ENCODE data around the gene TNNT1. TPM values are rescaled to one million over a fixed set of nuclear protein-coding genes. Genes with fewer than 3 reads are reported as not detected.

Gene TNNT1
- total RNA-seq, 1 experiment from 2014 or later: 188 TPM

- Histone ChIP-seq H3K79me2 (ENCODE audit: insufficient read depth, low read length) (peaks cover 4% of the 10 kb centered on the region; the same call in 1 of the 2 replicates), H3K27ac (ENCODE audit: low read depth, low read length) (peak overlapping the region; percentile 82; the same call in 1 of the 2 replicates), H3K4me1 (ENCODE audit: control insufficient read depth in 1 of 2, insufficient read depth in 2 of 2, low read length in 2 of 2) (peaks cover 10 to 33% of the 10 kb centered on the region in 2 experiments), H3K4me2 (ENCODE audit: low read length) (peak overlapping the region; percentile 69), H3K9me3 (ENCODE audit: control insufficient read depth in 1 of 2, insufficient read depth in 1 of 2, low read depth in 1 of 2, low read length in 2 of 2) (no peaks in the 10 kb centered on the region), H3K4me3 (replicated peaks in 1 of 2; ENCODE audit: low read depth in 1 of 2, low read length in 2 of 2) (0 out of 4 replicates have a peak overlapping the region, but pooled peaks of 1 of the 2 experiments have one; percentile 52), H3K9ac (ENCODE audit: low read length) (peak overlapping the region; percentile 63), H3K27me3 (ENCODE audit: insufficient read depth, low read length) (no peaks in the 10 kb centered on the region), H3K9me2 (ENCODE audit: insufficient read depth) (no peaks in the 10 kb centered on the region), H4K20me1 (ENCODE audit: insufficient read depth) (no peaks in the 10 kb centered on the region), H3K36me3 (ENCODE audit: control insufficient read depth in 1 of 2, insufficient read depth in 2 of 2, low read length in 2 of 2) (no peaks in the 10 kb centered on the region), H2AFZ (ENCODE audit: low read depth, low read length, poor library complexity, severe bottlenecking) (no peak overlapping the region)
- ChIA-PET POLR2A (interaction anchor here (0.7 to 2.5 kb wide), 5 partner anchors 12 to 91 kb away, joined by 3 to 7 read pairs (median 3); partner anchors contain the start of genes HSPBP1 and PTPRH), RAD21 (ENCODE audit: low non-redundant PET in 1 of 2, low total read pairs in 2 of 2, uncharacterized antibody in 2 of 2, unreplicated experiment in 2 of 2) (no interaction called here), CTCF (interaction anchor here (0.7 to 1.0 kb wide), 2 partner anchors 21 to 92 kb away, joined by 3 read pairs; partner anchors contain the start of gene PTPRH)
- TSS peak; percentile 51 for BruUV-seq (replicated peaks)
- intact Hi-C loops (cut with micrococcal nuclease): no loop called here
- TF ChIP-seq SRF (IDR thresholded peaks at IDR 0.05; ENCODE audit: low read depth) (no peak), SP1 (IDR thresholded peaks at IDR 0.05; ENCODE audit: low read depth) (no peak), REST (IDR thresholded peaks at IDR 0.05; ENCODE audit: low read depth) (no peak), TCF7L2 (IDR thresholded peaks at IDR 0.05; ENCODE audit: borderline replicate concordance, extremely low read depth, insufficient read depth, insufficient read length) (no peak), CBX3 (IDR thresholded peaks at IDR 0.05; ENCODE audit: low read depth) (no peak), ELF1 (IDR thresholded peaks at IDR 0.05; ENCODE audit: borderline replicate concordance, low read depth) (no peak), CTCF (IDR thresholded peaks at IDR 0.05 in 2 of 3, conservative IDR thresholded peaks at IDR 0.05 in 1 of 3; ENCODE audit: borderline replicate concordance in 1 of 3, insufficient read depth in 1 of 3, low read depth in 2 of 3, low read length in 2 of 3) (no peak), EZH2 (IDR thresholded peaks at IDR 0.05) (no peak), ZFX (IDR thresholded peaks at IDR 0.05) (no peak), ZBTB33 (IDR thresholded peaks at IDR 0.05; ENCODE audit: extremely low read depth, insufficient replicate concordance, low read length) (no peak), POLR2AphosphoS5 (IDR thresholded peaks at IDR 0.05; ENCODE audit: low read depth, low read length) (no peak), RAD21 (IDR thresholded peaks at IDR 0.05; ENCODE audit: low read depth) (no peak), YY1 (IDR thresholded peaks at IDR 0.05; ENCODE audit: extremely low read depth, insufficient replicate concordance, low read depth, low read length) (no peak), CEBPB (IDR thresholded peaks at IDR 0.05; ENCODE audit: low read depth) (no peak)
- DNase-seq (ENCODE audit: low read depth, low spot score): no peak
- ATAC-seq: no peak
These were observed 39.6 kb upstream of the TNNT1 start for GRCh38 chr19:55188625-55189024.
